Measurements from ENCODE around the gene VPS13A. TPM values are rescaled to one million over a fixed set of nuclear protein-coding genes. Genes with fewer than 3 reads are reported as not detected.

Gene VPS13A
- total RNA-seq, 1 donor from 2014 or later: 39.0 TPM

DNA sequence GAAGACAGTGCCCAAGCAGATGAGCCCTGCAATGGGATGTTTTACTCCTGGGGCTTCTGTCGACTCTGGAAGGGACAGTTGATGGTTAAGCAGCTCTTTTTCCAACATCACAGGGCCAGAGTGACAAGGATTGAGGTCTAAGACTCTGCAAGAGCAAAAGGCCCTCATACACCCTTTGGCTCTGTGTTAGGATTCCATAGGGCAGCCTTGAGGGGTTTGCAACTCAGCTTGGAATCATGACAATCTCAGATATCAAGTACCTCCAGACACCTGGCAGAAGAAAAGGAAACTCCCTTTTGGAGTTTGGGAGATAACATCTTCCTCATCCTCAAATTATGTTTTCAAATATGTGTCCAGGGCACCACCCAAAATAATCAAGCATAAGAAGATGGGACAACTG is 265.1 kb downstream of the VPS13A start:
- ATAC-seq (no peak), DNase-seq (no peak)
- intact Hi-C loops (cut with micrococcal nuclease): no loop called here

GRCh38 chr9:77447646-77448045 is 270.3 kb downstream of the VPS13A start:
- no peak for DNase-seq
- intact Hi-C loops (cut with micrococcal nuclease): no loop called here
- ATAC-seq: no peak

- ATAC-seq (peak; percentile 39), DNase-seq (no peak)
- intact Hi-C loops (cut with micrococcal nuclease): no loop called here
These were observed 272.1 kb downstream of the VPS13A start for GRCh38 chr9:77449240-77450084.

DNA sequence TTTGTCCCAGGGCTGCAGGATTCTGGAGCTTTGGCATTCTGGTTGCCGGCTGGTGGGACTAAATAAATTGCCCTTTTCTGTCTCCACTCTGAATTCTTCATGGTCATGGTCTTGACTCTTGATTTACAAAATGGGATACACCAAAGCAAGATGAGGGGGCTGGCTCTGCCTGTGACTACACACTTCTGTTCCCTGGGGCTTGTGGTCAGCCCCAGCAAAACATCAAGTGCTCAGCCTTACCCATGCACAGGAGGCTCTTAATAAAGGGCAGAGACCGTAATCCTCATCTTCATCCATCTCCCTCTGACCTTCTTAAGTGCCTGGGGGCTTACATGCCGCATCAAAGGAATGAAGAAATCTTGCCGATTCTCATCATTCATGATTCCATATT is 272.7 kb downstream of the VPS13A start:
- intact Hi-C loops (cut with micrococcal nuclease): no loop called here
- DNase-seq (no peak), ATAC-seq (no peak)

GRCh38 chr9:77451507-77451906 is 274.2 kb downstream of the VPS13A start:
- ATAC-seq (no peak), DNase-seq (no peak)
- intact Hi-C loops (cut with micrococcal nuclease): no loop called here

DNA sequence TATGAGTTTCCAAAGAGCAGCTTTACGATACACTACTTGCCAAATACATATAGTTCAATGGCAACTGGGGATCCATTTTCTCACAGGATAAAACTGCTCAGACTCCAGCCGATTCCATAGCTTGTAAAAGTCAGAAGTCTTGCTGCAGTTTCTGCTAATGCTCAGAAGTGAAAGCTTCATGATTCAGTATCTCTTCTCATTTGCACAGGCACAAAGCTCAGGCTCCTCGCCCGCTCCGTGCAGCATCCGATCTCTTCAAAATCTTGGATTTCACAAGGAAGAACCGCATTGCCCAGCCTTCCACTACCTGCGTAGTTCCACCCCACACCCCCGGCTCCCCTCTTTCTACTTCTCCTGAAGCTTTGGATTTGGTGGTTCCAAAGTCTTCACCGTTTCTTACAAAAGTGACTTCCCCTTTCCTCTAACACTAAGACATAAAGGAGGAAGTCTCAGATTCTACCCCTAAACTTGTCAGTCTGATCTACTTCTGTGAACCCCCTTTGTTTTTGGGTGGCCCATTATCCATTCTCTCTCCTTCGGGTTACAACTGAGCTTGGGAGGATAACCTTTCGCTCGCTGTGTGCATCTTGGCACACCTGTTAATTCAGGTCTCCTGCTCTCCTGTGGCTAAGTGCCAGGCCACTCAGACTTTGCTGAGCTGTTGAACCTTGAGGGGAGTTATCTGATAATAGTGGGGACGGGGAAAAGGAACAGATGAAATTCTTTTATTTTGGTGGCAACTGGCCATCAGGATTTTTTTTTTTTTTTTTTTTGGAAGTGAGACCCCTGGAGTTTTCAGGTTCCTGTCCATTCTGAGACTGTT is 276.7 kb downstream of the VPS13A start:
- intact Hi-C loops (cut with micrococcal nuclease): no loop called here
- ATAC-seq (no peak), DNase-seq (no peak)

- intact Hi-C loops (cut with micrococcal nuclease): no loop called here
- ATAC-seq (no peak), DNase-seq (no peak)
These were observed 277.3 kb downstream of the VPS13A start for GRCh38 chr9:77454663-77455062.

- intact Hi-C loops (cut with micrococcal nuclease): no loop called here
- ATAC-seq (no peak), DNase-seq (no peak)
These were observed 278.1 kb downstream of the VPS13A start for GRCh38 chr9:77455312-77455927.

GRCh38 chr9:77456829-77457437 is 279.6 kb downstream of the VPS13A start:
- DNase-seq (peak; percentile 87), ATAC-seq (peak; percentile 89)
- intact Hi-C loops (cut with micrococcal nuclease): no loop called here

DNA sequence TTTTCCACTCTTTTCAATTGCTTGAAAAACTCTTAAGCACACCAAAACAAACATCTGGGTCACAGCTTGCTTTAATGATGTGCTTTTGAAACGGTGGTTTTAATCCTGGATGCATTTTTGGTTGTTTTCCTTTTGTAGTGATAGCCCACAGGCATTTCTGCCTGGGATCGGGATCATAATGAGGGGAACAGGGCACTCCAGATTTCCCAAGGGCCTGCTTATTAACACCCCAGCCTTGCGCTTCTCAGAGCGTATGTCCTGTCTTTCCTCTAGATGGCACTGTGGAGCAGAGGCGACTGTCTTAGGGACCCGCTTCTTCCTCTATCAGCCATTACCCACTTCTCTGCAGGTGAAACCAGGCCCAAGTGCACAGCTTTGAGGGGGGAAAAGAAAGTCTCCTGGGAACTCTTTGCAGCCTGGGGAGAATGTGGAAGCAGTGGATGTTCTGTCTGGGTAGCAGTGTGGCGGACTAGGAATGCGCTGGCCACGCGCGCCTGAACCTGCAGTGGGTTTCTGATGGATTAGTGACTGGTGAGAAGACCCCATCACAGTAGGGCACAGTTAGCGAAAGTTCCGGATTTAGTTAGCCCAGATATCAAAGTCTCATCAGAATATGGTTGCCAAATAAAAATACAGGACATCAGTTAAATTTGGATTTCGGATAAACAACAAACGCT is 280.7 kb downstream of the VPS13A start:
- intact Hi-C loops (cut with micrococcal nuclease): no loop called here
- DNase-seq (peak; percentile 37), ATAC-seq (peak; percentile 91)

DNA sequence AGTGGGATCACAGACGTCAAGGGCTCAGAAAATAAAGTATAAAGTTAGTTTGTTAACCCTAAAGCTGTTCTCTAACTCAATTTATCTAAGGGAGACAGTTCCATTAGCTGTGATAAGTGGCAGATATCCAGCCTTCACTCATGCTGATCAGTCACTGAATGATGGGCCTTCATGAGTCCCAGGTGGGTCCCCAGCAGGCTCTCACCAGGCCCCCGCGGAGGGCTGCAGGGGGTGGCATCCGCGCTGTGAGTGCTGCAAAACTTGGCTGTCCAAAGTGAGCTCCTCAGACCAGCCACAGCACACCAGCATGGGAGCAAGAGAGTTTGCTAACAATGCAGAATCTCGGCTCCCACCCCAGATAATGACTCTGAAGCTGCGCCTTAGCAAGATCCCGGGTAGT is 283.6 kb downstream of the VPS13A start:
- ATAC-seq: no peak
- no peak for DNase-seq
- intact Hi-C loops (cut with micrococcal nuclease): no loop called here

DNA sequence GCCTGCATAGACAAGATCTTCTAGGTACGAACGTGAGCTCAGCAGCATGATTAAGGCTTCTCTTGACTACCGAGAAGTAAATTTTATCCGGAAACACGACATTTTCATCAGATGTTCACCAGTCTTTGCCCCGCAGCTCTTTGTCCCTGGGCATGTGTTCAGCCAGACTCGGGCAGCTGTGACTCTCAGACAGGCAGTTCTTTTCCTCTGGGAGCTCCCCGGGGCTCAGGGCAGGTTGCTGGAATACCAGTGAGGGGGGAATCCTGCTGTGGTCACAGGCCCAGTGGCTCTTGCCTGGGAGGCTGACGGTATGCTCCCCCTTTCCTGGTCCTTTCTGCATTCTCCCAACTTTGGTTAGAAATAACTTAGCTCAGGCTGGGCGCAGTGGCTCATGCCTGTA is 284.7 kb downstream of the VPS13A start:
- intact Hi-C loops (cut with micrococcal nuclease): no loop called here
- no peak for ATAC-seq
- DNase-seq: no peak

DNA sequence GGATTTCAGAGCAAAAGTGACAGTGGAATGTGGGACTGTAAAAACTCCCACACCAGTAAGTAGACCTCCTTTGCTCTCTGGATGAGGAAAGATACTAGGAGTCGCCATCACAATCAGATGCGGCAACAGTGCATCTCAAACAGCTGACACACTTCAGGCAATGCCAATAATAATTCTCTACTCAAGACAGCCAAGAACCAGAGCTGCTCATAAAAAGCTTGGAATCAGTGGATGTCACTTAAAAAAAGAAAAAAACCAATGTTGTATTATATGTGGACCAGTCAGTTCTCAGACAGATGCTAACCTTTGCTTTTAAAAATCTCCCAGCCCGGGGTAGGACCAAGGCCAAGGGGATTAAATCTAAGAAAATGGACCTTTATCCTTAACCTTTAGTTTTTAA is 285.8 kb downstream of the VPS13A start:
- intact Hi-C loops (cut with micrococcal nuclease): no loop called here
- ATAC-seq (no peak), DNase-seq (no peak)

GRCh38 chr9:77464661-77465060 is 287.3 kb downstream of the VPS13A start:
- intact Hi-C loops (cut with micrococcal nuclease): no loop called here
- no peak for ATAC-seq
- no peak for DNase-seq

DNA sequence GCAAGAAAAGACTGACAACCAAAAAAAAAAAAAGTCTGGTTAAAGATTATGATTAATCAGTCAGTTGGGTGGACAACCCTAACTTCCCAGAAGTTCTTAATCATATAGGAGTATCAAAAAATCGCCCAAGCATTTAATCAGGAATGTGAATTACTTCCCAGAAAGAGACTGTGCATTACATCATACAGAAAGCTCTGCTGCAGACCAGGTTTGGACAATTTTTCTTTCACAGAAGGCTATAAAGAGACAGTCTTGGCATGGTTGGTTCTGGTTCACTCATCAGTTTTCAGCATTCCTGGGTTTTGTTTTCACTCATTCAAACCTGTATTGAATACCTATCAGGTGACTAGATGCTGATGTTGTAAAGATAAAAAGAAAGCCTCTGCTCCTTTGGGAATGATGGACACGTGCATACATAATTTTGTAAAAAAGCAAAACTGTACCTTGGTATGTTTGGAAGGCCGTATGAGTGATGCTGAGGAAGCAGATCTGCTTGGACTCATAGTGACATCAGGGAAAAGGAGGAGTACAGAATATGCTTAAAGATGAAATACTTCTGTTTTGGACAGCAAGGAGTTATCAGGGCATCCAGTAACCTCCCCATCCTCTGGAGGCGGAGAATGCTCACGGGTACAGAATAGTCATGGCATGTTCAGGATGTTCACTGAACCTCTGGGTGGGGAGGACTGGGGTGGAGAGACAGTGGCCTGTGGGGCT is 292.3 kb downstream of the VPS13A start:
- DNase-seq: no peak
- intact Hi-C loops (cut with micrococcal nuclease): no loop called here
- no peak for ATAC-seq

Data from left ventricle myocardium superior (tissue), 1 donor.